Measurements from ENCODE around the gene MAD1L1. TPM values are rescaled to one million over a fixed set of nuclear protein-coding genes. Genes with fewer than 3 reads are reported as not detected.
"Not testable (repeated sequence)": the region's sequence is repeated elsewhere in the genome, so short reads cannot be mapped to it uniquely, and the experiment has no call there.

MAD1L1 gene
- total and polyA plus RNA-seq, 2 donors (not counting 3 experiments of a cell fraction or from before 2014, with no cell fraction given), result 34.1 to 42.3 TPM

DNA sequence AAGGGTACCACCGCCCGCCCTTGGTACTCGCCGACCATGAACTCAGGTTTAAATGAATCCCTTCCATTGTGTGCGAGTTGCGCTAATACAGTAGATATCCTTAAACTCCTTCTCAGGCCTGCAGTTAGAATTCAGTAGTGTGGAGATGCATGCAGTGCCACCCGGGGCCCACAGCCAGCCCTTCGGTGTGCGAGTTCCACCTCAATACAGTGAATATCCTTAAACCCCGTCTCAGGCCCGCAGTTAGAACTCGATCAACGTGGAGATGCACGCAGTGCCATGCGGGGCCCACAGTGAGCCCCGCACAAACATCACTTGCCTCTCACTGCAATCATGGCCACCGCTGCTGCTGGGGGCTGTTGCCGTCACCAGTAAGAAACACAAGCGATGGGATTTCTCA is 261.9 kb downstream of the MAD1L1 start:
- H3K9me1 ChIP-seq (replicated peaks; ENCODE audit: control insufficient read depth, extremely low read depth, insufficient read depth, low read length), result no peaks in the 10 kb centered on the region
- no peak for FAIRE-seq
- intact Hi-C loops (cut with micrococcal nuclease) (no loop called here), dilution Hi-C loops (cut with MboI; ENCODE audit: extremely low pct_ligation_motif_present, low sequenced_read_pairs) (no loop called here)
- BruUV-seq (replicated peaks), result no TSS peak
- H3K4me1 ChIP-seq (ENCODE audit: control insufficient read depth, extremely low read depth, insufficient read depth, low read length), result no peaks in the 10 kb centered on the region
- no peaks in the 10 kb centered on the region for H3K36me3 ChIP-seq (ENCODE audit: control insufficient read depth in 2 of 2, extremely low read depth in 1 of 2, insufficient read depth in 2 of 2, low read length in 2 of 2)
- no peak overlapping the region for H3K4me2 ChIP-seq (ENCODE audit: insufficient read depth, low read length)
- DNase-seq (ENCODE audit: low read depth, low spot score), result no peak
- no peaks in the 10 kb centered on the region for H3K79me2 ChIP-seq (ENCODE audit: control insufficient read depth, insufficient read depth, low read length)
- H2AFZ ChIP-seq (ENCODE audit: low read depth, low read length), result no peak overlapping the region
- POLR2A ChIA-PET, result no interaction called here
- CTCF ChIA-PET, result no interaction called here
- H3K9me3 ChIP-seq (replicated peaks; ENCODE audit: control insufficient read depth, insufficient read depth, low read length), result no peaks in the 10 kb centered on the region
- no peak overlapping the region for H3K27ac ChIP-seq (ENCODE audit: insufficient read depth, low read depth, low read length)
- H3K4me3 ChIP-seq (replicated peaks in 1 of 3; ENCODE audit: insufficient read depth in 1 of 3, low read depth in 1 of 3, low read length in 3 of 3), result no peak overlapping the region
- TF ChIP-seq MYC (IDR thresholded peaks at IDR 0.05; ENCODE audit: low read depth, low read length) (no peak), JUN (IDR thresholded peaks at IDR 0.05; ENCODE audit: borderline replicate concordance, insufficient read depth, insufficient read length, low read depth) (no peak)
- TF ChIP-seq, protein P1, sequence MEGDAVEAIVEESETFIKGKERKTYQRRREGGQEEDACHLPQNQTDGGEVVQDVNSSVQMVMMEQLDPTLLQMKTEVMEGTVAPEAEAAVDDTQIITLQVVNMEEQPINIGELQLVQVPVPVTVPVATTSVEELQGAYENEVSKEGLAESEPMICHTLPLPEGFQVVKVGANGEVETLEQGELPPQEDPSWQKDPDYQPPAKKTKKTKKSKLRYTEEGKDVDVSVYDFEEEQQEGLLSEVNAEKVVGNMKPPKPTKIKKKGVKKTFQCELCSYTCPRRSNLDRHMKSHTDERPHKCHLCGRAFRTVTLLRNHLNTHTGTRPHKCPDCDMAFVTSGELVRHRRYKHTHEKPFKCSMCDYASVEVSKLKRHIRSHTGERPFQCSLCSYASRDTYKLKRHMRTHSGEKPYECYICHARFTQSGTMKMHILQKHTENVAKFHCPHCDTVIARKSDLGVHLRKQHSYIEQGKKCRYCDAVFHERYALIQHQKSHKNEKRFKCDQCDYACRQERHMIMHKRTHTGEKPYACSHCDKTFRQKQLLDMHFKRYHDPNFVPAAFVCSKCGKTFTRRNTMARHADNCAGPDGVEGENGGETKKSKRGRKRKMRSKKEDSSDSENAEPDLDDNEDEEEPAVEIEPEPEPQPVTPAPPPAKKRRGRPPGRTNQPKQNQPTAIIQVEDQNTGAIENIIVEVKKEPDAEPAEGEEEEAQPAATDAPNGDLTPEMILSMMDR (IDR thresholded peaks at IDR 0.05; ENCODE audit: extremely low read depth in 1 of 2, insufficient read depth in 1 of 2, low read depth in 1 of 2, low read length in 2 of 2), result no peak
- no peak overlapping the region for H3K9ac ChIP-seq (replicated peaks; ENCODE audit: extremely low read depth, insufficient read depth, low read length)
- H4K20me1 ChIP-seq (replicated peaks; ENCODE audit: control insufficient read depth, extremely low read depth, insufficient read depth, low read length), result no peaks in the 10 kb centered on the region
- H3K27me3 ChIP-seq (ENCODE audit: control insufficient read depth in 2 of 2, insufficient read depth in 2 of 2, low read length in 2 of 2), result no peaks in the 10 kb centered on the region

DNA sequence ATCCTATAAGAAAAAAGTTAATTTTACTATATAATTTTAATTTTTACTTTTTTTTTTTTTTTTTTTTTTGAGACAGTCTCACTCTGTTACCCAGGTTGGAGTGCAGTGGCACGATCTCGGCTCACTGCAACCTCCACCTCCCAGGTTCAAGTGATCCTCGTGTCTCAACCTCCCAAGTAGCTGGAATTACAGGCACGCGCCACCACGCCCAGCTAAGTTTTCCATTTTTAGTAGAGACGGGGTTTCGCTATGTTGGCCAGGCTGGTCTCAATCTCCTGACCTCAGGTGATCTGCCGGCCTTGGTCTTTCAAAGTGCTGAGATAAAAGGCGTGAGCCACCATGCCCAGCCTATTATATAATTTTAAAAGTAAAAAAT is 262.5 kb downstream of the MAD1L1 start:
- H3K9me3 ChIP-seq (replicated peaks; ENCODE audit: control insufficient read depth, insufficient read depth, low read length); H4K20me1 ChIP-seq (replicated peaks; ENCODE audit: control insufficient read depth, extremely low read depth, insufficient read depth, low read length); H3K9me1 ChIP-seq (replicated peaks; ENCODE audit: control insufficient read depth, extremely low read depth, insufficient read depth, low read length); H3K27me3 ChIP-seq (ENCODE audit: control insufficient read depth in 2 of 2, insufficient read depth in 2 of 2, low read length in 2 of 2); H3K9ac ChIP-seq (replicated peaks; ENCODE audit: extremely low read depth, insufficient read depth, low read length); H3K4me1 ChIP-seq (ENCODE audit: control insufficient read depth, extremely low read depth, insufficient read depth, low read length); H3K79me2 ChIP-seq (ENCODE audit: control insufficient read depth, insufficient read depth, low read length); H3K36me3 ChIP-seq (ENCODE audit: control insufficient read depth in 2 of 2, extremely low read depth in 1 of 2, insufficient read depth in 2 of 2, low read length in 2 of 2); H3K27ac ChIP-seq (ENCODE audit: insufficient read depth, low read depth, low read length); H3K4me3 ChIP-seq (replicated peaks in 1 of 3; ENCODE audit: insufficient read depth in 1 of 3, low read depth in 1 of 3, low read length in 3 of 3); DNase-seq (ENCODE audit: low read depth, low spot score); H3K4me2 ChIP-seq (ENCODE audit: insufficient read depth, low read length); BruUV-seq (replicated peaks); intact Hi-C loops (cut with micrococcal nuclease); FAIRE-seq; H2AFZ ChIP-seq (ENCODE audit: low read depth, low read length); POLR2A ChIA-PET; dilution Hi-C loops (cut with MboI; ENCODE audit: extremely low pct_ligation_motif_present, low sequenced_read_pairs): not testable (repeated sequence)
- CTCF ChIA-PET, result interaction anchor here (1.0 to 1.3 kb wide), 2 partner anchors 9 to 16 kb away, joined by 3 read pairs; no protein-coding TSS in a partner anchor
